Stimulated activated CD4-positive, alpha-beta T cell treated with anti-CD3 and anti-CD28 coated beads, TNF-alpha, amount 100 ng/mL, for 48 hours (primary cell): ENCODE data around the gene SIX6.
"Not testable (repeated sequence)": the region's sequence is repeated elsewhere in the genome, so short reads cannot be mapped to it uniquely, and the experiment has no call there.

Experiments
- DNase-seq, 3 donors: peaks; one replicate each; pipeline ENCODE4 v3.0.0-alpha.2; 2020; ENCODE audit warnings: low read depth in 3 of 3

SIX6 gene

GRCh38 chr14:60508707-60509437, at the start of gene SIX6:
TSS of gene SIX6 (plus strand) at chr14:60509146. CDS start at chr14:60509399, 253 bp downstream.
- DNase-seq, result no peak

GRCh38 chr14:60480248-60480647, 28.7 kb upstream of the SIX6 start:
- DNase-seq, result not testable (repeated sequence)

DNA sequence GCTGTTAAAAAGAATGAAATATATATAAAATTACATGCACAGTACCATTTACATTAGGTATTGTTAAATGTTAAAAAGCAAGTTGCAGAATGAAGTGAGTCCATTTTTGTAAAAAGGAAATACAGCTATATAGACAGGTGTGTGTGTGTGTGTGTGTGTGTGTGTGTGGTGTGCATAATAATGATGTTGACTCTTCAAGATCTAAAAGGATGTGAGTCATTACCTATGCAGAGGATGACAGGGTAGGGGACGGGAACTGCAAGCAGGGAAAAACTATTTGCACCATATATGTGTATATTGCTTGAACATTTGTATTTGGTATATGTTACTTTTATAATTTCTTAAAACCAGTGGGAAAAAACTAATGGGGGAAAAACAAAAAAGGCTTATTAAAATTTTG, 26.2 kb upstream of the SIX6 start:
- no peak for DNase-seq

- no peak for DNase-seq
Measured at GRCh38 chr14:60485057-60485597, 23.8 kb upstream of the SIX6 start.

GRCh38 chr14:60485598-60486251, 23.2 kb upstream of the SIX6 start, which contains the start of gene C14orf39:
TSS of gene C14orf39 (minus strand) at chr14:60486063. CDS start at chr14:60485078, 985 bp downstream.
- DNase-seq, result no peak

DNA sequence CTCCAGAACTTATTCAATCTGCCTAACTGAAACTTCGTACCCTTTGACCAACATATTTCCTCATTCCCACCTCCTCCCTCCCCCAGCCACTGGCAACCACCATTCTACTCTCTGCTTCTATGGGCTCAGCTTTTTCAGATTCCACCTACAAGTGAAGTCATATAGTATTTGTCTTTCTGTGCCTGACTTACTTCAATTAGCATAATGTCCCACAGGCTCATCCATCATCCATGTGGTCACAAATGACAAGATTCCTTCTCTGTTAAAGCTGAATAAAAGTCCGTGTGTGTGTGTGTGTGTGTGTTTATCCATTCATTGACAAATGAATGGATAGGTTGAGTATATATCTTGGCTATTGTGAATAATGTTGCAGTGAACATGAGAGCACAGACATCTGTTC, 21.7 kb upstream of the SIX6 start:
- DNase-seq, result no peak

DNA sequence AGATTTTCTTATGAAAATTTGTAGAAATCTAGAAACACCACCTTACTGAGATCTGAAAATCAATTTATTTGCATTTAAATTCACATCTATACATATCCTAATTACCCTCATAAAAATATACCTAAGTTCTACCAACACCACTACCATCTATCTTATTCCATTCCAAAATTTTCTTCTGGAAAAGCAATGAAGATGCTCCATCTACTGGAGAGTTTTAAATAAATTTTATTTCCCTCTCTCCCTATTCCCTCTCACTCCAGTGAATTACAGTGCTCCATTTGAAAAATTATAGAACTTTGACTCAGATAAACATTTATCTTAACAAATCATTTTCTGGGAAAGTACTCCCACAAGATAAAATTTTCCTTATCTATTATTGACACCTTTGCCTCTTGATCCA, 20.8 kb upstream of the SIX6 start:
- DNase-seq, result no peak

DNA sequence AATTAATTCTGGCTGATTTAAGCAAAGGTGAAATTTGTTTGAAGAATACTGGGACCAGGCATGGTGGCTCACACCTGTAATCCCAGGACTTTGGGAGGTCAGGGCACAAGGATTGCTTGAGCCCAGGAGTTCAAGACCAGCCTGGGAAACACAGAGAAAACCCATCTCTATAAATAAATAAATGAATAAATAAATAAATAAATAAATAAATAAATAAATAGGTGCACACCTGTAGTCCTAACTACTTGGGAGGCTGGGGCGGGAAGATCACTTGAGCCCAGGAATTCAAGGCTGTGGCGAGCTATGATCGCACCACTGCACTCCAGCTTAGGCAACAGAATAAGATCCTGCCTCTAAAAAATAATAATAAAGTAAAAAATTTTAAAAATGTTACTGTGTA, 18.7 kb upstream of the SIX6 start:
- DNase-seq, result no peak

- no peak for DNase-seq
Measured at GRCh38 chr14:60495946-60496345, 13.0 kb upstream of the SIX6 start.

GRCh38 chr14:60502541-60502940, 6.4 kb upstream of the SIX6 start:
- no peak for DNase-seq

GRCh38 chr14:60505448-60505847, 3.5 kb upstream of the SIX6 start:
- DNase-seq, result no peak

- DNase-seq, result no peak
Measured at GRCh38 chr14:60506010-60506409, 2.9 kb upstream of the SIX6 start.

DNA sequence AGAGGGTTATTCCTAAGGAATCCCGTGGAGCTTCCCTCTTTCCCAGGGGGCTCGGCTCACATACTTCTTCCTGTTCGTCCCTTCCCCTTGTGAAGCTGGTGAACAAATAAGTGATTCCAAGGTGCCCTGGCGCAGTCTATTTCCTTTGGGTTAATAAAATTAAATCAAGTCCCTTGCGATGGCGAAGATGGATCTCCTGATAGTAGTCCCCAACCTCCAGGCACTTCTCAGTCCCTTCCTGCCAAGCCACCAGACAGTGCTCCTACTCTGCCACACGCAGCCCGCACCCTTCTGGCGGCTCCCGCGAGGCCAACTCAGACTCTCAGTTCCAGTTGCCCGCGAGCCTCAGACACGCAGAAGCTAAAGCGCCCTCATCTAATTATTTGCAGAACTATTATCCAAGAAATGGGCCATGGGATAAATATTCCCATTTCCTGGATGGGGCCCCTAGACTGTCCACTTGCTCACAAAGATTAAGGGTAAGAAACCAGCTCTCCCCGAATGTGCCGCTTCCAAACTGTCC, 2.4 kb upstream of the SIX6 start:
- DNase-seq, result no peak

DNA sequence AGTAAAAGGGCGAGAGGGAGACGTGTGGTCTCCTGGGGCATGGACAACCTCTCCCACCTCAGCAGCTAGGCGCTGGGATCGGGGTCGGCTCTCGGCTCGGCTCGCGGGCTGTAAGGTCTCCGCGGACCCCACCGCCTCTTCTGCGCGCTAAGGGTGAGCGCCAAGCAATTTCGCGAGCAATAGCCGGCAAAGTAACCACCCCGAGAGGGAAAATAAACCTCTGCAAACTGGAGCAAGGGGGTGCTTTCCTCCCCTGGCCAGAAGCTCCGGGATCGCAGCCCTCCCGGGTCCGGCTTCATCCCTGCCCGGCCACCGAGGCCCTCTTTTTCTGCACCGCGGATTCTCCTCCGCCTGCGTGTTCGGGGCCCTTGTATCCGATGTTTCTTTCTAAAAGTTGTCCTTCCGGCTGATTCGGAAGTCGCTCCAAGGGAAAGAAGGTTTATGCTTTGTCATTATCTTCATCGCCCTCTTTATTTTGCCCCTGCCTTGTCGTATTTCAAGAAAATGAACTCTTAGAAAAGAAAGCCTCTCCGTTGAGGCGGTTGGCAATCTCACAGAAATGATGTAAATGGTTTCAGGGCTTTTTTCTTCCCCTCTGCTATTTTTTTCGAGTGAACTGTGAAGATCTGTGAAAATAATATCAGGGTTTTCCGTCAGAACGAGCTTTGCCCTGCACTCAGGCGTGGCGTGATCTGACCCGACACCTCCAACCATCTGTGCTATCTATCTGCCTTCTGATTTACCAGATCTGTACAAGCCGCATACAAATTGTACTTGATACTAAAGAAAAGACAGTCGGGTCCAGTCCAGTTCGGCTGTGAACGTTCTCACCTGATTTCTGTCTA, 1.7 kb upstream of the SIX6 start:
- DNase-seq, result no peak

- DNase-seq, result no peak
Measured at GRCh38 chr14:60508363-60508706, 611 bp upstream of the SIX6 start.

DNA sequence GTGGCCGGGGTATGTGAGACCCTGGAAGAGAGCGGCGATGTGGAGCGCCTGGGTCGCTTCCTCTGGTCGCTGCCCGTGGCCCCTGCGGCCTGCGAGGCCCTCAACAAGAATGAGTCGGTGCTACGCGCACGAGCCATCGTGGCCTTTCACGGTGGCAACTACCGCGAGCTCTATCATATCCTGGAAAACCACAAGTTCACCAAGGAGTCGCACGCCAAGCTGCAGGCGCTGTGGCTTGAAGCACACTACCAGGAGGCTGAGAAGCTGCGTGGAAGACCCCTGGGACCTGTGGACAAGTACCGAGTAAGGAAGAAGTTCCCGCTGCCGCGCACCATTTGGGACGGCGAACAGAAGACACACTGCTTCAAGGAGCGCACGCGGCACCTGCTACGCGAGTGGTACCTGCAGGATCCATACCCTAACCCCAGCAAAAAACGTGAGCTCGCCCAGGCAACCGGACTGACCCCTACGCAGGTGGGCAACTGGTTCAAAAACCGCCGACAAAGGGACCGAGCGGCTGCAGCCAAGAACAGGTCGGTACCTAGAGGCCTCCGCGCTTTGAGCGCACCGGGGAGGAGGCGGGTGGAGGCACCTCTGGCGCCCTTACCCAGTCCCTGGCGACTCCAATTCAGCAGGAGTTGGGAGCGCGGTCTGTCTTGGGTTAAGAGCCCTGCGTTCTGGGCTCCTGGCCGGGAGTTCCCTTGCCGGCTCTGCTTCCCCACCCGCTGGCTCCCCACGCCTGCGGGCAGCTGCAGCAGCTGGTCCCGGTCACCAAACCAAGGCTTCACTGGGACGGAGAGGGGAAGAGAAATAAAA, 700 bp downstream of the SIX6 start:
- no peak for DNase-seq

GRCh38 chr14:60510254-60510950, 1.5 kb downstream of the SIX6 start:
- no peak for DNase-seq

DNA sequence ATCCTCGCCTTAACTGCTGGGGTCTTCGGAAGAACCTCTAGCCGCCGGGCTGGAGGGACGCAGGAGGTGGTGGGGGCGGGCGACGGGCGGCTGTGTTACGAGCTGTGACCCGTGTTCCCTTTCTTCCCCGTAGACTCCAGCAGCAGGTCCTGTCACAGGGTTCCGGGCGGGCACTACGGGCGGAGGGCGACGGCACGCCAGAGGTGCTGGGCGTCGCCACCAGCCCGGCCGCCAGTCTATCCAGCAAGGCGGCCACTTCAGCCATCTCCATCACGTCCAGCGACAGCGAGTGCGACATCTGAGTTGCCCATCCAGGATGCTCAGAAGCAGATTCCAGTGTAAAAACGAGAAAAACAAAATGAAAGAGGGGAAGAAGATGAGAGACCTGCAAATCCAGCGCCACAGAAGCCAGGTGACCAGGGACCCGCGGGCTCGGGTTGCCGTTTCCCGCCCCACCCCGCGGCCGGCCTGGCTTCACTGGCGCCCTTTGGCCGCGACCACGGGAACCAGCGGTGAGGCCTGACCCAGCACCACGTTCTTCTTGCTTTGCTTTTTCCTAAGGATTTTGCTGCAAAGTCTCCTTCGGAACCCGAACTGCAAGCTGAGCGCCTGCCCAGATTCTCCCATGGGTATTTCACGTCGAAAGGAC, 2.1 kb downstream of the SIX6 start:
- DNase-seq, result no peak

DNA sequence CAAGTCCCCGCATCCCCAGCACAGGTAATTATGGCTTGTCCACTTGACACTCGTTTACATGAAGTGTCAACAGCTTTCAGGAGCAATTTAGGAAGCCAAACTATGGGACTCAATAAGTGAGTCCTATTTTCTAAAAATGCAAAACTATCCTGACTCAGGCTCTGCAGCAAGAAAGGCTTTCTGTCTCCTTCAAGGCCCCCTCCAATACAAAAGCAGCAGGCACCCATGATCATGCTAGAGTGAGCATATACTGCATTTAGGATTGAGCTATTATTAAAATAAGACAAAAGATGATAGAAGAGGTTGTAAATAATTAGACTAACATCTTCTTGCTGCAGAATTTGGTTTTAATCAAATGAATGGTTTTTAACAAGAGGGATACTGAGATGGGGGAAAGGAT, 3.2 kb downstream of the SIX6 start:
- no peak for DNase-seq

DNA sequence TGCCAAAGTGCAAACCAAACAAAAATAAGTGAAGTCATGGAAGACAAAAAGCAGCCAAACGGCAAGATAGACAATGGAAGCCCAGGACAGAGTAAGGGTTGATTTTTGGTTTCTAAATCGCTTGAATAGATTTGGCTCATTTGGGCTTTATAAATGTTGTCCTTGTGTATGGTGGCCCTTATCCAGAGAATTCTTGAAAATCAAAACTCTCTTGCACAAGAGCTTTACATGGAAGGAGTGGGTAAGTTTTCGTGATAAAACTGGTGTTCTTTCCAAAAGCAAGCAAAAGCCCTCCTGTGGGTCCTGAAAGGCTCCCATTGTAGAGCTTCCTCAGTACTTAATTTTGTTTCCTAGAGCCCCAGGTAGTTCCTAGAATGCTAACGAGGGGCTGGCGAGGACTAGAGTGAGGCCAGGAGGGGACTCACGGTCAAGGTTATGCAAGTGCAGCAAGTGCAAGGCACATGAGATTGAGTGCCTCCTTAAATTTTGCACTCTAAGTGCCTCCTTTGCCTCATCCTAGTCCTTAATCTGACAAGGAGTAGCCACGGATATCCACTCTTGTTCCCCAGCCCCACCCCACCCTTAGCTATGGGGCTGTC, 4.1 kb downstream of the SIX6 start:
- DNase-seq, result no peak
